OCI-LY1 (cell line): ENCODE measurements around the gene HLA-DQB1.
A peak's percentile ranks its signal among the peaks of the same experiment; 100 is the strongest.

Source experiments
- H2AFZ ChIP-seq: fragments of 200-600 bp; sonication (generic), shearing (Covaris generic); 2 replicates; pipeline ENCODE4 v1.6.0; 2014; ENCODE audit warnings: antibody characterized with exemption, mild to moderate bottlenecking, low read length
- H3F3A ChIP-seq: fragments of 200-600 bp; sonication (generic), shearing (Covaris generic); 2 replicates; pipeline ENCODE4 v1.6.0; 2014; ENCODE audit warnings: mild to moderate bottlenecking, antibody characterized with exemption, low read length, moderate library complexity; ENCODE audit not compliant: insufficient read depth
- H3K27ac ChIP-seq: fragments of 200-600 bp; sonication (generic); 2 replicates; pipeline ENCODE4 v1.5.1; 2014; ENCODE audit warnings: low read length, mixed run types, mild to moderate bottlenecking, low read depth; ENCODE audit not compliant: poor library complexity, severe bottlenecking
- H3K27me3 ChIP-seq: fragments of 200-600 bp; sonication (generic); 2 replicates; pipeline ENCODE4 v1.6.0; 2014; ENCODE audit warnings: antibody characterized with exemption, mild to moderate bottlenecking, low read length, moderate library complexity; ENCODE audit not compliant: insufficient read depth
- H3K36me3 ChIP-seq: fragments of 200-600 bp; sonication (generic); 2 replicates; pipeline ENCODE4 v1.6.1; 2014; ENCODE audit warnings: mild to moderate bottlenecking, antibody characterized with exemption, low read length, moderate library complexity, mixed read lengths; ENCODE audit not compliant: insufficient read depth
- H3K4me1 ChIP-seq: fragments of 200-600 bp; sonication (generic); 2 replicates; pipeline ENCODE4 v1.5.1; 2014; ENCODE audit warnings: mild to moderate bottlenecking, low read length, moderate library complexity; ENCODE audit not compliant: insufficient read depth, severe bottlenecking
- H3K4me2 ChIP-seq: fragments of 200-600 bp; sonication (generic), shearing (Covaris generic); 2 replicates; pipeline ENCODE4 v1.6.1; 2014; ENCODE audit warnings: low read length
- H3K4me3 ChIP-seq: fragments of 200-600 bp; sonication (generic); 2 replicates; pipeline ENCODE4 v1.5.1; 2014; ENCODE audit warnings: low read length, low read depth, mild to moderate bottlenecking, mixed read lengths; ENCODE audit not compliant: poor library complexity, severe bottlenecking
- H3K79me2 ChIP-seq: fragments of 200-600 bp; shearing (Covaris generic); 2 replicates; pipeline ENCODE4 v1.6.1; 2016; ENCODE audit warnings: mixed run types, low read length, mixed read lengths; ENCODE audit not compliant: insufficient read depth
- H3K9ac ChIP-seq: fragments of 200-600 bp; sonication (generic), shearing (Covaris generic); 2 replicates; pipeline ENCODE4 v1.6.1; 2014; ENCODE audit warnings: mild to moderate bottlenecking, low read length, mixed read lengths
- H3K9me2 ChIP-seq: fragments of 200-600 bp; sonication (generic), shearing (Covaris generic); 2 replicates; pipeline ENCODE4 v1.6.1; 2014; ENCODE audit warnings: low read depth, mild to moderate bottlenecking, low read length, mixed read lengths
- H3K9me3 ChIP-seq: fragments of 200-600 bp; shearing (Covaris generic); 2 replicates; pipeline ENCODE4 v1.6.1; 2014; ENCODE audit warnings: low read length, mixed read lengths
- H4K20me1 ChIP-seq: fragments of 200-600 bp; sonication (generic), shearing (Covaris generic); 2 replicates; pipeline ENCODE4 v1.6.0; 2016; ENCODE audit warnings: mild to moderate bottlenecking, low read length; ENCODE audit not compliant: insufficient read depth
- CTCF ChIP-seq: fragments of 200-600 bp; sonication (generic), shearing (Covaris generic); IDR thresholded peaks from 2 replicates; pipeline ENCODE4 v1.5.1; 2017; ENCODE audit warnings: mild to moderate bottlenecking, antibody characterized with exemption, low read length, moderate library complexity, mixed read lengths
- EZH2 ChIP-seq: fragments of 200-600 bp; sonication (generic), shearing (Covaris generic); IDR thresholded peaks from 2 replicates; pipeline ENCODE4 v1.8.0; 2017; ENCODE audit warnings: borderline replicate concordance, mixed run types, mild to moderate bottlenecking, antibody characterized with exemption, low read length, moderate library complexity, mixed read lengths

The HLA-DQB1 gene

GRCh38 chr6:32624565-32624964, 41.9 kb downstream of the HLA-DQB1 start:
- H3K4me2 ChIP-seq, result no peak overlapping the region; the same call in 1 of the 2 replicates

GRCh38 chr6:32623693-32624092, 42.8 kb downstream of the HLA-DQB1 start:
- Histone ChIP-seq H3K36me3 (no peaks in the 10 kb centered on the region), H3K4me3 (no peak overlapping the region), H2AFZ (no peak overlapping the region), H3K79me2 (no peaks in the 10 kb centered on the region), H3K9me3 (no peaks in the 10 kb centered on the region), H4K20me1 (no peaks in the 10 kb centered on the region), H3K27ac (peak overlapping the region; percentile 95), H3K4me2 (0 out of 2 replicates have a peak overlapping the region, but pooled peaks have one; percentile 56), H3F3A (no peaks in the 10 kb centered on the region), H3K9me2 (no peaks in the 10 kb centered on the region), H3K9ac (no peak overlapping the region), H3K27me3 (no peaks in the 10 kb centered on the region), H3K4me1 (peaks cover 57% of the 10 kb centered on the region)
- TF ChIP-seq EZH2 (no peak), CTCF (no peak)

More at GRCh38 chr6:32624565-32624964, 41.9 kb downstream of the HLA-DQB1 start:
- Histone ChIP-seq H3K27ac (peak overlapping the region; percentile 95), H3K9me3 (no peaks in the 10 kb centered on the region), H4K20me1 (no peaks in the 10 kb centered on the region), H3K27me3 (no peaks in the 10 kb centered on the region), H3K4me1 (peaks cover 57% of the 10 kb centered on the region), H3K4me3 (no peak overlapping the region), H3K36me3 (no peaks in the 10 kb centered on the region), H3F3A (no peaks in the 10 kb centered on the region), H3K79me2 (no peaks in the 10 kb centered on the region), H2AFZ (no peak overlapping the region), H3K9me2 (no peaks in the 10 kb centered on the region), H3K9ac (no peak overlapping the region)
- no peak for TF ChIP-seq EZH2
- TF ChIP-seq CTCF, result no peak

DNA sequence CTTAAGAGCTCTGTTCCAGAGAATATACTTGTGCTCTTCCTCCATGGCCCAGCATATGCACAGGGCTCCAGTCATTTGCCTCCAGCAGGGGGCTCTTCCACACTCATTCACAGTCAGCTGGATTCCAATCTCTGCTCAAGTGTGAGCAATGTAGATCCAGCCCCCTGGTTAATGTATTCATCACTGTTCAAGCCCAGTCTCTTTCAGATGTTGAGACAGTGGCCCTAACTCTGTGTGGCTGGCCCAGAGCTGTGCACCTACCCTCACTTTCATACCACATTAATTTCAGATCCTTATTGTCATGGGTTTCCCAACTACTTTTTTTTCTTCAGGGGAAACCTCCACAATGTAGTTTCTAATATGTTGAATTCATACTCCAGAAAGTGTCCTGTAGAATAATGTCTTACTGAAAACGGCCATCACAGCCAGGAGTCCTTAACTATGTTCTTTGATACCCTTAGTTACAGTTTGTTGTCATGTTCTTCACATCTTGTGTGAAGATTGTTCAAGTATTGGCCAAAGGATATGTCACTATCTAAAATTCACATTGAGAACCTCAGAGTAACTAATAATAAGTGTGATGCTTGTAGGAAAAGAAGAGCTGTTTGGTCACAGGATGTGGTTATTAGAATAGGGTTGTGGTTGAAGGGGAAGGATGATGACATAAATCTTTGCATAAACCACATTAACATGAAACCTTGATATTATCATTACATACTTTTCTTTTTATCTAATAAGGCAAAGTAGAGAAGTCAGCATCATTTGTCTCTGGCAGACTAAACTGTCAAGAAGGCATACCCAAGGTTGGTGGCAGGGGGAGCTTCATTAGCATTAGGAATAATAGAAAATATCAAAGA, 43.7 kb downstream of the HLA-DQB1 start:
- Histone ChIP-seq H3K4me3 (peak overlapping the region; percentile 21), H3K27me3 (no peaks in the 10 kb centered on the region), H3F3A (no peaks in the 10 kb centered on the region), H2AFZ (no peak overlapping the region), H3K27ac (peak overlapping the region; percentile 95), H3K79me2 (no peaks in the 10 kb centered on the region), H3K4me1 (peaks cover 57% of the 10 kb centered on the region), H3K9me3 (no peaks in the 10 kb centered on the region), H4K20me1 (no peaks in the 10 kb centered on the region), H3K36me3 (no peaks in the 10 kb centered on the region), H3K9me2 (no peaks in the 10 kb centered on the region), H3K4me2 (peak overlapping the region; percentile 56), H3K9ac (peak overlapping the region; percentile 35; the same call in 1 of the 2 replicates)
- TF ChIP-seq EZH2 (no peak), CTCF (peak; percentile 34; the same call in 1 of the 2 replicates)
